ENCODE data around the gene KCTD20.
"Not testable (repeated sequence)": the region's sequence is repeated elsewhere in the genome, so short reads cannot be mapped to it uniquely, and the experiment has no call there.

The KCTD20 gene

GRCh38 chr6:36442671-36443470, at the start of gene KCTD20, which contains the start of gene PXT1:
KCTD20 (plus strand) TSS chr6:36443000; CDS start chr6:36470098, 27,098 bp downstream.
PXT1 (minus strand) TSS chr6:36442854; CDS start chr6:36426082, 16,772 bp downstream.
- DNase-seq (ENCODE audit: low read depth in 2 of 2): peak; percentile 80 to 88

- DNase-seq (ENCODE audit: low read depth in 2 of 2): no peak
These were observed 42.8 kb upstream of the KCTD20 start for GRCh38 chr6:36399970-36400369.

- no peak for DNase-seq (ENCODE audit: low read depth in 2 of 2)
These were observed 40.3 kb upstream of the KCTD20 start for GRCh38 chr6:36402481-36402880.

GRCh38 chr6:36404164-36404563, 38.6 kb upstream of the KCTD20 start:
- no peak for DNase-seq (ENCODE audit: low read depth in 2 of 2)

DNA sequence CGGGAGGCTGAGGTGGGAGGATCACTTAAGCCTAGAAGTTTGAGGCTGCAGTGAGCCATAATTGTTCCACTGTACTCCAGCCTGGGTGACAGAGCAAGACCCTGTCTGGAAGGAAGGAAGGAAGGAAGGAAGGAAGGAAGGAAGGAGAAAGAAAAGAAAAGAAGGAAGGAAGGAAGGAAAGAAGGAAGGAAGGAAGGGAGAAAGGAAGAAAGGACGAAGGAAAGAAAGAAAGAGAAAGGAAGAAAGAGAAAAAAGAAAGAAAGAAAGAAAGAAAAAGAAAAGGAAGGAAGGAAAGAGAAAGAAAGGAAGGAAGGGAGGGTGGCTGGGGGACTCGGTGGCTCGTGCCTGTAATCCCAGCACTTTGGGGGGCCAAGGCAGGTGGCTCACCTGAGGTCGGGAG, 33.1 kb upstream of the KCTD20 start:
- not testable (repeated sequence) for DNase-seq (ENCODE audit: low read depth in 2 of 2)

DNA sequence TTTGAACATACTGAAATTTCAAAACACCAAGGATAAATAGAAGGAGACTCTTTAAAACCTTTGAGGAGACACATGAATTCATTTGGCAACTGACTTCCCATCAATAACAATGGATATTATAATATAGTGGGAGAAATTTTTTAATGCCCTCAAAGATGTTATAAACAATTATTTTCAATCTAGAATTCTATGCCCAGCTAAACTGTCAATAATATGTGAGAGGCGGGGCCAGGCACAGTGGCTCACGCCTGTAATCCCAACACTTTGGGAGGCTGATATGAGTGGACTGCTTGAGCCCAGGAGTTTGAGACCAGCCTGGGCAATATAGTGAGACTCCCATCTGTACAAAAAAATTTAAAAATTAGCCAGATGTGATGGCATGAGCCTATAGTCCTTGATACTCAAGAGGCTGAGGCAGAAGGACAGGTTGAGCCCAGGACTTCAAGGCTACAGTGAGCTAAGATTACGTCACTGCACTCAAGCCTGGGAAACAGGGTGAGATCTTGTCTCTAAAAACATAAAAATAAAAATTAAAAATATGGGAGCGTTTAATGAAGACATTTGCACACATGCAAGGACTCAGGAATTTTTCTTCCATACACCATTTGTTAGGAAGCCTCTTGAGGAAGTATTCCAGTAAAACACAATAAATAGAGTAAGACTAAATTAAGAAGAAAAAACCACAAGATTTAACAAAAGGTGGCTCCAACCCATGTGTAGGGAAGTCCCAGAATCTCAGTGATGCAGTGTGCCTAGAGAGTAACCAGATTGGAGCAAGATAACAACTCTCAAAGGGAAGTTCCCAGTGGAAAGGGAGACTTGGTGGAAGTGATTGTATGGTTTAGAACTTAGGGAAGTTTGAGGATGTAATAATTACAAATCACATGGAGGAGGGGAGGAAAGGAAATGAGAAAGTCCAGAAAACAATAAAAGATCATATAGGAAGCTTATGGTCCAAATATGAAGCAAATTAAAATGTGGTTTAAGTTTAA, 29.0 kb upstream of the KCTD20 start:
- DNase-seq (ENCODE audit: low read depth in 2 of 2): no peak

- no peak for DNase-seq (ENCODE audit: low read depth in 2 of 2)
These were observed 28.3 kb upstream of the KCTD20 start for GRCh38 chr6:36414481-36414880.

- DNase-seq (ENCODE audit: low read depth in 2 of 2): no peak
These were observed 24.2 kb upstream of the KCTD20 start for GRCh38 chr6:36418558-36418957.

DNA sequence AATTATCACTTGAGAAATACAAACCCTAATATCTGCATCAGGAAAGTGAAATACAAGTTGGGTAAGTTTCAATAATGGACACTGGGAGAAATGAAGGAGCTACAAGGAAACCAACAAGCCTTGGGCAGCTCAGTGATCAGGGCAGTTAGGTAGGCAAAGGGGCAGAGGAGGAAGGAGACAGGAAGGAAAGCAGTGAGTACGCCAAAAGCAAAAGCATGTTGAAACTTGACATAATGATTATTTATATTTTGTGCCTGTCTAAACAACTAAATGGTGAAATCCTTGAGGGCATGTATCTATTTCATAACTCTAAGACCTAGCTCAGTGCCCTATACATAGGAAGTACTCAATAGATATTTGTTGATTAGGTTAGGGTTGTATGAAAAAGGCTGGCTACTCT, 23.5 kb upstream of the KCTD20 start:
- DNase-seq (ENCODE audit: low read depth in 2 of 2): no peak

- DNase-seq (ENCODE audit: low read depth in 2 of 2): no peak
These were observed 20.1 kb upstream of the KCTD20 start for GRCh38 chr6:36422714-36423100.

- DNase-seq (ENCODE audit: low read depth in 2 of 2): peak; percentile 96 to 99
These were observed 19.5 kb upstream of the KCTD20 start for GRCh38 chr6:36423101-36423824.

GRCh38 chr6:36426622-36427021, 16.2 kb upstream of the KCTD20 start:
- DNase-seq (ENCODE audit: low read depth in 2 of 2): no peak

DNA sequence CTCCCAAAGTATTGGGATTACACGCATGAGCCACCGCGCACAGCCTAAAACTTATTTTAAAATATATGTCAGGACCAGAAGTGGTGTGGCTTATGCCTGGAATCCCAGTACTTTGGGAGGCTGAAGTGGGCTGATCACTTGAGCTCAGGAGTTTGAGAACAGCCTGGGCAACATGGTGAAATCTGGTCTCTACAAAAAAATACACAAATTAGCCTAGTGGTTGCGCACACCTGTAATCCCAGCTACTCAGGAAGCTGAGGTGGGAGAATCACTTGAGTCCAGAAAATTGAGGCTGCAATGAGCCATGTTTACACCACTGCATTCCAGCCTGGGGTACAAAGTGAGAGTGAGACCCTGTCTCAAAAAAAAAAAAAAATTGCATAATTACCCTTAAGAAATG, 13.9 kb upstream of the KCTD20 start:
- DNase-seq (ENCODE audit: low read depth in 2 of 2): no peak

GRCh38 chr6:36430351-36430750, 12.4 kb upstream of the KCTD20 start:
- DNase-seq (ENCODE audit: low read depth in 2 of 2): no peak

DNA sequence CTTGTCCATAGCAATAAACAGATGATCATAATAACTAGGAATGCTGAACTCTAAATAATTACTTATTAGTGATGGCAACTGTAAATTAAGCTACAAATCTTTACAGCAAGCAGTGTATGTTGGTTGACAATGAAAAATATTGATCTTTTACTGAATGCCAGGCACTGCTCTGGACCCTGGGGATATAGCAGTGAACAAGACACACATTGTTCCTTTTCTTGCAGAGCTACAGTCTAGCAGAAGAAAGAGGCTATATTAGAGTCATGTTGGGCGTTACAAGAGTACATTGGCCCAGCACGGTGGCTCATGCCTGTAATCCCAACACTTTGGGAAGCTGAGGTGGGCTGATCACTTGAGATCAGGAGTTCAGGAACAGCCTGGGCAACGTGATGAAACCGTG, 11.6 kb upstream of the KCTD20 start:
- DNase-seq (ENCODE audit: low read depth in 2 of 2): no peak

- DNase-seq (ENCODE audit: low read depth in 2 of 2): no peak
These were observed 10.6 kb upstream of the KCTD20 start for GRCh38 chr6:36432151-36432671.

DNA sequence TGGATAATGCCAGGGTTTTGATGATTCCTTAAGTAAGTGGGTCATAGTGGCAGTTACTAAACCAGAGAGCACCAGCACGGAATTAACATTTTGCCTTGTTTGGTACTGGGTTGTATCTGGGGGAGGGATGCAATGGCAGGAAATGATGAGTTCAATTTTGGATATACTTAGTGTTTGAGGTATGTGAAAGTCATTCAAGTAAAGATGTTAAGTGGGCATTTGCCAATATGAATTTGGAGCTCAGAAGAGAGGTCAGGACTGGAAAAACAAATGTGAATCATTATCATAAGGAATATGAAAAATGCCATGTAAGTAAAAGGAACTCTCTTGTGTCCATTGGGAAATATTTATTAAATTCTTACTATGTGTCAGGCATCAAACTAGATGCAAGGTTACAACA, 6.3 kb upstream of the KCTD20 start:
- no peak for DNase-seq (ENCODE audit: low read depth in 2 of 2)

DNA sequence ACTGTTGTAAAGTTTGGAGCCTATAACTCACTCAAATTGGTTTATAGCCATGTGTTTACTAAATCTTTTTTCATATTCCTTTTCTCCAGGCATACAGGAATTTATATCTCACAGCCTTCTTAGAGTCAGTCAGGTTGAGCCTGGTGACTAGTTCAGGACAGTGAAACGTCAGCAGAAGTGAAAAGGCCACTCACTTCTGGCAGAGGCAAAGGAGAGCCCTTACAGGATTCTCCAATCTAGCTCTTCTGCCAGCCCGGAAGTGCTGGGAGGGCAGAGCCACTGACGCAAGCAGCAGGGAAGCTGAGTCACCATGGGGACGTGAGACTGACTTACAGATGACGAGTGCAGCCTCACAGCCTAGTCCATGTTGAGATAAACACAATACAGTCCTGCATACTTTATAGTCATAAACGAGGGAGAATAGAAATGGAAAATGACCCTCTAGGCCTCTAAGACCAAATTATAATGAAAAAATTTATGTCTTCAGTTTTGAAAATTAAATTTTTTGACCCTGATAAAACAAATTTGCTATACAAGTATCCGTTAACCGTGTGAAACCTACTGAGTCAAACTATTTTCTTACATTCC, 1.4 kb upstream of the KCTD20 start:
- DNase-seq (ENCODE audit: low read depth in 2 of 2): peak; percentile 70 to 85

DNA sequence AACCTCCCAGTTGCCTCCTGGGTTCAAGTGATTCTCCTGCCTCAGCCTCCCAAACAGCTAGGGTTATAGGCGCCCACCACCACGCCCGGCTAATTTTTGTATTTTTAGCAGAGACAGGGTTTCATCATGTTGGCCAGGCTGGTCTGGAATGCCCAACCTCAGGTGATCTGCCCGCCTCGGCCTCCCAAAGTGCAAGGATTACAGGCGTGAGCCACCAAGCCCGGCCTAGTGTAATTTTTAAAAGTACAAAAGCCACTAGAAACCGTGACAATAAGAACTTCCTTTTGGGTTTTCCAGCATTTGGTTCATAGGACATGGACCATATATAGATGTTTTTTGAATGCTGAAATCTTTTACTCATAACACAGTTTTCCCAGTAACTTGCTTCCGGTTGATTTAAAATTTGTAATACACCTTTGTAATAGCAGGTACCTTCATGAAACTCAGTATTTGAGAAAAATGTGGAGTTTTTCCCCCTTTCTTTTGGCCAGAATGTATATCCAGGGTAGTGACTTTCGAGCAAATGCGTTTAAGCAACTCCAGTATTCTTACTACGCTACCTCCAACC, 613 bp upstream of the KCTD20 start:
- DNase-seq (ENCODE audit: low read depth in 2 of 2): no peak

- DNase-seq (ENCODE audit: low read depth in 2 of 2): no peak
These were observed 950 bp downstream of the KCTD20 start for GRCh38 chr6:36443471-36444428.
